GM19452 (cell line): ENCODE data around the gene SVEP1.
"Not testable (repeated sequence)": the region's sequence is repeated elsewhere in the genome, so short reads cannot be mapped to it uniquely, and the experiment has no call there.

Experiments used
- ATAC-seq: cut with Tn5 transposase; IDR thresholded peaks from one replicate; pipeline ENCODE4 v1.9.1; 2021; ENCODE audit not compliant: unreplicated experiment

SVEP1 gene

GRCh38 chr9:110579862-110580219, 300 bp upstream of the SVEP1 start:
- no peak for ATAC-seq

- ATAC-seq = no peak
Observed at GRCh38 chr9:110578575-110579033, 937 bp downstream of the SVEP1 start.

DNA sequence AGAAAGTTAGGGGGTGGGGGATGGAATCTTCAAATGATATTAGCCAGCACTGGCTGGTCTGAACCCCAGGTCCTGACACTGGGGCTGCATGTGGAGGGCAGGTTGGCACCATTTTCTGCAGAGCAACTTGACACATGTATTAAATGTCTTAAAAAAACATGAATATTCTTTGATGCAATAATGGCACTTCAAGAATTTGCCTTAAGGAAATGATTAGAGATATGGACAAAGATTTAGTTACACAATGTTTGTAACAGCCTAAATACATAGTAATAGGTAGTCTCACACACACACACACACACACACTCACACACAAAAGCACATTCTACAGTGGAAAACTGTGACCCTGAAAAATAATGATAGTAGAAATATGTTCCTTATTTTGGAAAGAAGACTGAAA, 3.6 kb downstream of the SVEP1 start:
- ATAC-seq = no peak

DNA sequence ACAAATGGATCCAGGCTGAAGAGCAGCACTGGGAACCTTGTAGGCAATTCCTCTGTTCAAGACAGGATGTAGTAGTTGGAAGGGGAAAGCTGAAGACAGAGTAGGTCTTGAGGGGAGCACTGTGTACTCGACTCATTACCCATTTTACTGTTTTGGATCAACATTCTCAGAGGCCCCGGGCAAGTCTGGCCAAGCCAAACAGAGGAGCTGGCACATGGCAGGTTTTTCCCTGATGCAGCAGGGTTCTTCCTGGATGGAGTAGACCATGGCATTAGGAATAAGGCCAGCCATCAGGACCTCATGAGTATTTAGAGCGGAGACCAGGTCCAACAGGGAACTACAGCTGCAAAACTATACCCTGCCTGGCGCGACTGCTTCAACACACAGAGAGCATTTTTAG, 4.4 kb downstream of the SVEP1 start:
- ATAC-seq = no peak

DNA sequence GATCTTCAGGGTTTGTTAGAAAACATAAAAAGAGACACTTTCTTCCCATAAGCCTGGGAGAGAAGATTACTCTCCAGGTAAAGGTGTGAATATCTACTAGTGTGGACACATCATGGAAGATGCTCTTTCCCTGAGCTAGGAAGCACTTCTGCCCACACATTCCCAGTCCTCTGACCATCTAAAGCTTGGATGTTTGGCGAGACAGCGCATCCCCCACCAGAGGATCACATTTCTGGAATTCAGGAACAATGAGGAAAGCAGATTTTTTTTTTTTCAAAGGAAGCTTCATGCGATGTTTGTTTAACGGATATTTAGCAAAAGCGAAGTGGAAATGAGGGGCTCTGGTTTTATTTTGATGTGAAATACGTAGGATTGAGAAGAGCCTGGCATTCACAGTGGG, 6.2 kb downstream of the SVEP1 start:
- no peak for ATAC-seq

GRCh38 chr9:110571801-110572483, 7.6 kb downstream of the SVEP1 start:
- no peak for ATAC-seq

- ATAC-seq = no peak
Observed at GRCh38 chr9:110566156-110566555, 13.4 kb downstream of the SVEP1 start.

GRCh38 chr9:110561826-110562225, 17.7 kb downstream of the SVEP1 start:
- ATAC-seq = no peak

DNA sequence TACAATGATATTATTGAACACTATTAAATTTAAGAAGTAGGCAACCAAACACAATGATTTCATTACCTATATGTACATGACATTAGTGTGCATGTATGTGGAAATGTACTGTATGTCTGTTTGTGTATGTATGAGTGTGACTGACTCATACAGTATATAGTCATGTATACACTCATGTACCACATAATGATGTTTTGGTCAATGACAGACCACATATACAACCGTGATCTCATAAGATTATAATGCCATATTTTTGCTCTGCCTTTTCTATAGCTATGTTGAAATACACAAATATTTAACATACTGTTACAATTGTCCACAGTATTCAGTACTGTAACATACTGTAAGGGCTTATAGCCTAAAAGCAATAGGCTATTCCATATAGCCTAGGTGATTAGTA, 19.7 kb downstream of the SVEP1 start:
- no peak for ATAC-seq

GRCh38 chr9:110555551-110556331, 23.8 kb downstream of the SVEP1 start:
- no peak for ATAC-seq

- no peak for ATAC-seq
Observed at GRCh38 chr9:110546411-110546871, 33.1 kb downstream of the SVEP1 start.

GRCh38 chr9:110545705-110546104, 33.8 kb downstream of the SVEP1 start:
- ATAC-seq = no peak

DNA sequence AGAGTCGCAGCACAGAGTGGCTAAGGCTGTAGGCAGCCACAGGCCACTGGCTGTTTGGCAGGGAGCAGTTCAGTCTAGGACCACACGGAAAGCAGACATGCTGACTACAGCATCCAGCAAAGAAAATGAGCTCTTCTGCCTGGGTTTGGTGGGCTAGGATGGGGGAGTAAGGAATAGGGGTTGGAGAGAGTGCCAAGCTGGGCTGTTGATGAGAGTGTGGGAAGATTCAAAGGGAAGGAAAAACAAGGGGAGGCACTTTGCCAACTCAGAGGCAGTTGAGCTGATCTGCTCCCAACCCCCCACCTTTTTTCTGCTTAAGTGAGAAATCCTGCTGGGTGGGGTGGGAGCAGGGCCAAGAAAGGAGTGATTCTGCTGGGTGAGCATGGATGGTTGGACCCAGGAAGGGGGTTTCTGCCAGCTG, 35.9 kb downstream of the SVEP1 start:
- no peak for ATAC-seq

DNA sequence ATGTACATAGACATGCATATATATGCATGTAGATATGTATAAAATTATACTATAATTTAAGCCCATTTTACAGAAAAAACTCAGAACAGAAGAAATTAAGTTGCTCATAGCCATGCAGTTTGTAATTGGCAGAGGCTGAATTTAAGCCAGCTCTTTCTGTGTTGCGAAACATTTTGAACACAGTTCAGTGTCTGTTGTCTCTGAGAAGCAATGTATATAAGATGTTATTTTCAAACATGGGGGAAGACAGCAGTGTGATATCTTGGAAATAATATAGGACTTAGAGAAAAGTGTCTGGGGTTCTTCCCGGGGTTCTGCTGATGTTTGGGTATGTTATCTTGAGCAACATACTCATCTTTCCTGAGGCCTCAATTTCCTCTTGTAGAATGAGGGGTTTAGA, 37.6 kb downstream of the SVEP1 start:
- no peak for ATAC-seq

GRCh38 chr9:110538647-110539041, 40.9 kb downstream of the SVEP1 start:
- ATAC-seq = no peak

- no peak for ATAC-seq
Observed at GRCh38 chr9:110537841-110538646, 41.5 kb downstream of the SVEP1 start.

- ATAC-seq = no peak
Observed at GRCh38 chr9:110536822-110537221, 42.7 kb downstream of the SVEP1 start.

DNA sequence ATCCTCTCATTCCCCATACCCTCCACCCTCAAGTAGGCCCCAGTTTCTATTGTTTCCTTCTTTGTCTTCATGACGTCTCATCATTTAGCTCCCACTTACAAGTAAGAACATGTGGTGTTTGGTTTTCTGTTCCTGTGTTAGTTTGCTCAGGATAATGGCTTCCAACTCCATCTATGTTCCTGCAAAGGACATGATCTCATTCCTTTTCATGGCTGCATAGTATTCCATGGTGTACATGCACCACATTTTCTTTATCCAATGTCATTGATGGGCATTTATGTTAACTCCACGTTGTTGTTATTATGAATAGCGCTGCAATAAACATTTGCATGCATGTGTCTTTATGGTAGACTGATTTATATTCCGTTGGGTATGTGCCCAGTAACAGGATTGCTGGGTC, 45.4 kb downstream of the SVEP1 start:
- ATAC-seq = not testable (repeated sequence)

DNA sequence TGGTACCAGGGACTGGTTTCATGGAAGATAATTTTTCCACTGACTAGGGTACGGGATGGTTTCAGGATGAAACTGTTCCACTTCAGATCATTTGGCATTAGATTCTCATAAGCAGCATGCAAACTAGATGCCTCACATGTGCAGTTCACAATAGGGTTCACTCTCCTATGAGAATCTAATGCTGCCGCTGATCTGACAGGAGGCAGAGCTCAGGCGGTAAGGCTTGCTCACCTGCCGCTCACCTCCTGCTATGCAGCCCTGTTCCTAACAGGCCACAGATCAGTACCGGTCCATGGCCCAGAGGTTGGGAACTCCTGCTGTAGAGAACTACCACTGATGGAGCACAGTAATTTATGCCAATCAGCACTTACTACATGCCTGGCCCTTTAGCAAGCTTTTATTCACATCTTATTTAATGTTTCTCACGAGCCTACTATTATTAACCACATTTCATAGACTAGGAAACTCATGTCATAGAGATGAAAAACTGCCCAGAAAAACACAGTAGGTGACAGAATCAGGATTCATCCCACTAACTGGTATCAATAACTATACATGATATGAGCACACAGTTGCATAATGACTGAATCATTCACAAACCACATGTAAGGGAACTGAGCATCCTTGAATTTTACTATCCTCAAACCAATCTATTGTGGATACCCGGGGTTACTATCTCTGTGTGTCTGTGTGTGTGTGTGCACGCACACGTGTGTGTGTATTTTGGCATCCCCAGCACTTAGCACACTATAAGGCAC, 46.5 kb downstream of the SVEP1 start:
- ATAC-seq = no peak

- no peak for ATAC-seq
Observed at GRCh38 chr9:110531776-110532175, 47.8 kb downstream of the SVEP1 start.

- ATAC-seq = not testable (repeated sequence)
Observed at GRCh38 chr9:110531241-110531640, 48.3 kb downstream of the SVEP1 start.
